H9 (cell line): ENCODE data around the gene CLCN5. TPM values are rescaled to one million over a fixed set of nuclear protein-coding genes. Genes with fewer than 3 reads are reported as not detected.

Experiments used
- DNase-seq: peaks from one replicate; pipeline ENCODE4 v3.0.0-alpha.2; 2017
- H2AFZ ChIP-seq: one replicate; pipeline ENCODE4 v1.6.1; 2013; ENCODE audit warnings: mild to moderate bottlenecking, low read length, control low read depth, moderate library complexity
- H2AK5ac ChIP-seq: 2 replicates; pipeline ENCODE4 v1.6.1; 2013; ENCODE audit warnings: low read length, control low read depth, mixed read lengths; ENCODE audit not compliant: insufficient read length
- H2BK120ac ChIP-seq: one replicate; pipeline ENCODE4 v1.6.1; 2013; ENCODE audit warnings: low read depth, mild to moderate bottlenecking, low read length, control low read depth, inconsistent platforms; ENCODE audit not compliant: poor library complexity, severe bottlenecking
- H2BK12ac ChIP-seq: 2 replicates; pipeline ENCODE4 v1.6.1; 2013; ENCODE audit warnings: low read length, control low read depth, mixed read lengths, low read depth; ENCODE audit not compliant: insufficient read length
- H2BK15ac ChIP-seq: 2 replicates; pipeline ENCODE4 v1.6.1; 2013; ENCODE audit warnings: low read depth, low read length, control low read depth
- H2BK20ac ChIP-seq: one replicate; pipeline ENCODE4 v1.6.1; 2013; ENCODE audit warnings: low read depth, mild to moderate bottlenecking, low read length, control low read depth, inconsistent platforms; ENCODE audit not compliant: poor library complexity, severe bottlenecking
- H2BK5ac ChIP-seq: 2 replicates; pipeline ENCODE4 v1.6.1; 2013; ENCODE audit warnings: low read length, control low read depth, mixed read lengths; ENCODE audit not compliant: insufficient read length
- H3K14ac ChIP-seq: 2 replicates; pipeline ENCODE4 v1.6.1; 2013; ENCODE audit warnings: low read length, control low read depth; ENCODE audit not compliant: insufficient read depth
- H3K18ac ChIP-seq: 2 replicates; pipeline ENCODE4 v1.6.1; 2013; ENCODE audit warnings: low read depth, mild to moderate bottlenecking, mixed read lengths, low read length, control low read depth; ENCODE audit not compliant: insufficient read length
- H3K23ac ChIP-seq: 2 replicates; pipeline ENCODE4 v1.6.1; 2013; ENCODE audit warnings: low read length, control low read depth, mixed read lengths, low read depth; ENCODE audit not compliant: insufficient read length
- H3K23me2 ChIP-seq: 2 replicates; pipeline ENCODE4 v1.6.1; 2013; ENCODE audit warnings: low read depth, mild to moderate bottlenecking, mixed read lengths, low read length, control low read depth; ENCODE audit not compliant: insufficient read length, poor library complexity, severe bottlenecking
- H3K27ac ChIP-seq: 2 replicates; pipeline ENCODE4 v1.5.1; 2013; ENCODE audit warnings: low read length, control low read depth, mixed read lengths, low read depth; ENCODE audit not compliant: insufficient read length
- H3K27me3 ChIP-seq: 2 replicates; pipeline ENCODE4 v1.6.1; 2013; ENCODE audit warnings: low read length, control low read depth, inconsistent platforms; ENCODE audit not compliant: insufficient read depth
- H3K4ac ChIP-seq: 2 replicates; pipeline ENCODE4 v1.6.1; 2013; ENCODE audit warnings: low read depth, mild to moderate bottlenecking, control low read depth, inconsistent platforms, low read length, moderate library complexity
- H3K4me1 ChIP-seq: 2 replicates; pipeline ENCODE4 v1.6.1; 2013; ENCODE audit warnings: low read length, control low read depth, inconsistent platforms; ENCODE audit not compliant: insufficient read depth
- H3K4me2 ChIP-seq: 2 replicates; pipeline ENCODE4 v1.6.1; 2013; ENCODE audit warnings: low read length, control low read depth, mixed read lengths; ENCODE audit not compliant: insufficient read length, insufficient read depth
- H3K56ac ChIP-seq: 2 replicates; pipeline ENCODE4 v1.6.1; 2013; ENCODE audit warnings: low read depth, mild to moderate bottlenecking, mixed read lengths, low read length, control low read depth; ENCODE audit not compliant: insufficient read length
- H3K79me1 ChIP-seq: 2 replicates; pipeline ENCODE4 v1.6.1; 2013; ENCODE audit warnings: low read depth, mild to moderate bottlenecking, moderate library complexity, low read length, control low read depth, inconsistent platforms; ENCODE audit not compliant: insufficient read depth, poor library complexity, severe bottlenecking
- H3K79me2 ChIP-seq: 2 replicates; pipeline ENCODE4 v1.6.1; 2013; ENCODE audit warnings: low read length, control low read depth, inconsistent platforms; ENCODE audit not compliant: insufficient read depth
- H3K9ac ChIP-seq: 2 replicates; pipeline ENCODE4 v1.6.1; 2013; ENCODE audit warnings: low read length, control low read depth, mixed read lengths; ENCODE audit not compliant: insufficient read length; ENCODE audit errors: extremely low read depth
- H3K9me3 ChIP-seq: one replicate; pipeline ENCODE4 v1.6.1; 2013; ENCODE audit warnings: low read depth, low read length, inconsistent platforms; ENCODE audit not compliant: control insufficient read depth
- H3T11ph ChIP-seq: one replicate; pipeline ENCODE4 v1.6.1; 2013; ENCODE audit warnings: mild to moderate bottlenecking, low read length, control low read depth, inconsistent platforms
- H4K20me1 ChIP-seq: one replicate; pipeline ENCODE4 v1.6.1; 2013; ENCODE audit not compliant: control insufficient read depth, insufficient read length, insufficient read depth
- H4K5ac ChIP-seq: 2 replicates; pipeline ENCODE4 v1.6.1; 2013; ENCODE audit warnings: low read depth, mild to moderate bottlenecking, mixed read lengths, low read length, control low read depth; ENCODE audit not compliant: insufficient read length
- H4K8ac ChIP-seq: replicated peaks from 2 replicates; pipeline ENCODE4 v1.6.1; 2013; ENCODE audit warnings: low read length, control low read depth, mixed read lengths, low read depth; ENCODE audit not compliant: insufficient read length
- H4K91ac ChIP-seq: 2 replicates; pipeline ENCODE4 v1.6.1; 2013; ENCODE audit warnings: low read depth, mild to moderate bottlenecking, moderate library complexity, mixed read lengths, low read length, control low read depth; ENCODE audit not compliant: insufficient read length
- H3K27ac Mint-ChIP-seq, 3 experiments: 2 replicates in 2 of 3; 3 replicates in 1 of 3; pipeline ENCODE4 v1.8.0; 2020 to 2021; ENCODE audit warnings: mixed read lengths in 3 of 3, mild to moderate bottlenecking in 1 of 3, moderate library complexity in 1 of 3
- H3K27me3 Mint-ChIP-seq: 2 replicates; pipeline ENCODE4 v1.8.0; 2021; ENCODE audit warnings: low read depth, mild to moderate bottlenecking, moderate library complexity, mixed read lengths
- H3K36me3 Mint-ChIP-seq, 3 experiments: 2 replicates in 2 of 3; 3 replicates in 1 of 3; pipeline ENCODE4 v1.8.0; 2020 to 2021; ENCODE audit warnings: low read depth in 3 of 3, mixed read lengths in 3 of 3; ENCODE audit not compliant: insufficient read depth in 1 of 3
- H3K4me1 Mint-ChIP-seq, 2 experiments: 2 replicates each; pipeline ENCODE4 v1.8.0; 2020; ENCODE audit warnings: mixed read lengths in 2 of 2
- H3K4me3 Mint-ChIP-seq, 2 experiments: 2 replicates in 1 of 2; 3 replicates in 1 of 2; pipeline ENCODE4 v1.8.0; 2020 to 2021; ENCODE audit warnings: mild to moderate bottlenecking in 2 of 2, mixed read lengths in 2 of 2, moderate library complexity in 1 of 2
- H3K9me3 Mint-ChIP-seq, 2 experiments: 2 replicates in 1 of 2; 3 replicates in 1 of 2; pipeline ENCODE4 v1.8.0; 2020; ENCODE audit warnings: mild to moderate bottlenecking in 2 of 2, mixed read lengths in 2 of 2, moderate library complexity in 1 of 2
- CTCF ChIP-seq: fragments of 200-600 bp; sonication (generic); conservative IDR thresholded peaks from 3 replicates; pipeline ENCODE4 v1.8.0; 2021; ENCODE audit warnings: antibody characterized with exemption, mild to moderate bottlenecking
- WGBS: extraction: QIAGEN DNeasy Blood & Tissue Kit; methylation state at CpG from one replicate; pipeline ENCODE4 v1.1.7; 2013; ENCODE audit warnings: missing lambda C conversion rate, low lambda C conversion rate, mixed read lengths; ENCODE audit not compliant: insufficient read length; ENCODE audit errors: extremely low coverage; 5-methylcytosine and 5-hydroxymethylcytosine counted together
- total RNA-seq: library from RNA; stranded (reverse); gene quantifications from 2 replicates; pipeline ENCODE4 v1.2.1, GENCODE V29; 2021

CLCN5 gene
- total RNA-seq, 1 experiment from 2014 or later, result 5.9 TPM

- Mint-ChIP-seq H3K36me3 (no peaks in the 10 kb centered on the region; a peak in 2 of 7 replicates), H3K9me3 (peaks cover 35 to 38% of the 10 kb centered on the region in 2 experiments), H3K27ac (no peak overlapping the region), H3K4me3 (no peak overlapping the region), H3K27me3 (no peaks in the 10 kb centered on the region; the same call in 1 of the 2 replicates), H3K4me1 (peaks cover 3 to 4% of the 10 kb centered on the region in 2 experiments; a peak in 2 of 4 replicates)
- Histone ChIP-seq H3K9ac (no peak overlapping the region), H4K20me1 (no peaks in the 10 kb centered on the region), H4K5ac (no peak overlapping the region), H3K79me1 (no peaks in the 10 kb centered on the region), H3K79me2 (no peaks in the 10 kb centered on the region), H3T11ph (no peak overlapping the region), H2BK120ac (no peak overlapping the region), H3K9me3 (no peaks in the 10 kb centered on the region), H3K27me3 (no peaks in the 10 kb centered on the region), H3K4me1 (no peaks in the 10 kb centered on the region), H2AFZ (no peak overlapping the region), H3K23me2 (no peaks in the 10 kb centered on the region), H3K18ac (no peak overlapping the region), H3K4ac (no peak overlapping the region), H2BK5ac (no peak overlapping the region), H2BK20ac (no peak overlapping the region), H3K4me2 (no peak overlapping the region), H4K91ac (no peak overlapping the region), H4K8ac (no peak overlapping the region), H3K23ac (no peak overlapping the region), H3K56ac (no peak overlapping the region), H3K14ac (no peak overlapping the region), H2AK5ac (no peak overlapping the region), H3K27ac (no peak overlapping the region), H2BK12ac (no peak overlapping the region), H2BK15ac (no peak overlapping the region)
- no peak for DNase-seq
- no CpG with 5 or more reads among the region's 8 CpGs for WGBS
- peak; percentile 81 for TF ChIP-seq CTCF
Observed at GRCh38 chrX:49915361-49916222, 6.8 kb upstream of the CLCN5 start.
